ENCODE results near the gene PLEKHH1.
A peak's percentile ranks its signal among the peaks of the same experiment; 100 is the strongest.
"Not testable (repeated sequence)": the region's sequence is repeated elsewhere in the genome, so short reads cannot be mapped to it uniquely, and the experiment has no call there.

Gene PLEKHH1

DNA sequence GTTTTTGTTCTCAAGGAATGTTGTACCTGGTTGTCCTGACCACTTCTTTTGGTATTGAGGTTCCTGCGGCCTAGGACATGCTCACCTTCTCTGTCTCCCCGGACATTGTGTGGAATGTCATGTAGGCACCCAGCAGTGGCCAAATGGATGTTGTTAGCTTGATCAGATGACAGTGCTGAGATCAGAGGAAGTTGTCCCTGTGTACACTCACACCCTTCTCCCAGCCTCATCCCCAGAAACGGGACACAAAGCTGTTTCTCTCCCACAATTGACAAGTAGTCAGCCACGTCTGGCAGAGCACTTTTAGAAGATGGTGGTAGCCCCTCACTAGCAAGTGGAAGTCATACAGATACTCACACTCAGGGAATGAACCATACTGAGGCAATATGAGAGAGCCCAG lies 3.0 kb downstream of the PLEKHH1 start:
- DNase-seq: no peak

DNA sequence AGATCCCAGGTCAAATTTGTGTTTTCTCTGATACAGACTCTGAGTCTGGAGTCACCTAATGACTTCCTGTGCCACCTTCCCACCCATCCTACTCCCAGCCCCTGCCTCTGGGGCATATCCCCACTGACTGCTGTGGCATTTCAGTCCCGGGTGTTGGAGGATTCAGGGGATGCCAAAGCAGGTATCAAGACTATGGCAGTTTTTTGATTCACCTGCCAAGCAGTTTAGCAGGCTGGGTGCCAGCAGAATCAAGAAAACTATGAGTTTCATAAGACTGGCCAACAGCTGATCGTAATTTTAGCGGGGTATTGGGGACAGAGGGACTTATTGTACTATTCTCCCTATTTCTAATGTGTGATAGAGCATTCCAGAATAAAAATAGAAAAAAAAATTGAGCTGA lies 4.6 kb downstream of the PLEKHH1 start:
- DNase-seq: no peak

DNA sequence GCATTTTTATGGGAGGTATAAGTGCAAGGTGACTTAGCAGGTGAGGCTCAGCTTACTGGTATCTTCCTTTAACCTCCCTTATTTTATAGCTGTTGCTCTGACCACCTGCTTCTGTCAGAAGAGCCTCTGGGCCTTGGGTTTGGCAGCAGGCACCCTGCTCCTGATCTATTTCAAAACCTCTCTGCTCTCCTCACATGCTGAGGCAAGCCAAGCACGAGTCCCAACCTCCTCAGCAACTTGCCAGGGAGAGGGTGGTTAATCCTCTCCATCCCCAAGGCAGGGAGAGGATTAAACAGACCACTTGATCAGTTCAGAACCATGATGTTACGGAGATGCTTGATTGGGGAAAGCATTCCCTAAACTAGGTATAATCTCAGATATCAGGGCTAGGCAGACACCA lies 5.4 kb downstream of the PLEKHH1 start:
- no peak for DNase-seq

DNA sequence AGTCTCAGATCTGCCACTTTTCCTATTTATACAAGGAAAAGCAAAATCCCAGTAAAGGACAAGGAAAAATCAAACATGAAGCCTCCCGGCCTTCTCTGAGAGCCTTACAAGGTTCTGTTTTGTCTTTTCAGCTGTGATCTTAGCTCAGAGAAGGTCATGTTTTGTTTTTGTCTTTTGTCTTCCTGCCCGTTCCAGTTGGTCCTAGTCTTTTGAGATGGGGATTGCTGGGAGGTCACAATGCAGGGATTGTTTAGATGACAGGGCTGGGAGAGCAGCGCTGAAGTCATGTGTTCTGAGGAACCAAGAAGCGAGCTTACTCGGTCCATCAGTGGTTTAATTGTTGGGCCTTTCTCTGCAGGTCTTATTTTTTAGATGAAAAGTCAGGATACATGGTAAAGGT lies 6.0 kb downstream of the PLEKHH1 start:
- DNase-seq: no peak

DNA sequence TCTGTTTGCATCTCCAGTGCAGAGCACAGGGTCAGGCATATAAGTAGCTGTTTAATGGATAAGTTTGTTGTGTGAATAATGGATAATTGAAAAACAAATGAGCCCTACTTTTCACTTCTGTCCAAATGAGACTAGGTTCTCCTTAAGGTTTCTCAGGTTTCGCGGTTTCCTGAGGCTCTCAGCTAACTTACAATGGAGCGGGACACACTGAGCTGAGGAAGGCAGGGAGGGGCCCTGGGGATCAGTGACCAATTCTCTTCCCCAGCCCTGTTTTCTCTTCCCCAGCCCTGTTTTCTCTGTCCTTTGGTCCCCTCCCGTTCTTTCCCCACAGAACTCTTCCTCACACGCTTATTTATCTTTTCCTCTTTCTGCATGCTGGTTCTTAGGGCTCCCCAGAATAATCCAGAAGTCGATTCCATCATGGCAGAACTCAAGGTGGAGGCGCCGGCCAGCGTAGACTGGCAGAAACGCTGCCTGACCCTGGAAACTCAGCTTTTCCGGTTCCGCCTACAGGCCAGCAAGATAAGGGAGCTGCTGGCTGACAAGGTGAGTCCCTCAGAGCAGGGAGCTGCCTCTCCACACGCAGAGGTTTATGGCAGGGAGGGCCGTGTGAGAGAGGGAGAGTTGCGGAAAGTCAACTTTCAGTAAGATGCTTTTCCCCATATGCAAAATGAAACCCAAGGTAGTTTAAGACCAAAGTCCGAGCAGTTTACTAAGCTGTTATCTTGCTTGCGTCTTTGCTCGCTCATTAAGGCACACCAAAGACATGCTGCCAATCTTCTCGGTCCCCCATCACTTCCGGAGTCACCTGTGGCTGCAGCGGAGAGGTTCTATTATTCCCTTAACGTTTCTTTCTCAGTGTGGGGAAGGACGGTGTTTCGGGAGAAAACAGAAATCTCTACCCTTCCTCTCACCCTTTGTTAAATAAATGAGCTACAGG lies 8.6 kb downstream of the PLEKHH1 start:
- no peak for DNase-seq

DNA sequence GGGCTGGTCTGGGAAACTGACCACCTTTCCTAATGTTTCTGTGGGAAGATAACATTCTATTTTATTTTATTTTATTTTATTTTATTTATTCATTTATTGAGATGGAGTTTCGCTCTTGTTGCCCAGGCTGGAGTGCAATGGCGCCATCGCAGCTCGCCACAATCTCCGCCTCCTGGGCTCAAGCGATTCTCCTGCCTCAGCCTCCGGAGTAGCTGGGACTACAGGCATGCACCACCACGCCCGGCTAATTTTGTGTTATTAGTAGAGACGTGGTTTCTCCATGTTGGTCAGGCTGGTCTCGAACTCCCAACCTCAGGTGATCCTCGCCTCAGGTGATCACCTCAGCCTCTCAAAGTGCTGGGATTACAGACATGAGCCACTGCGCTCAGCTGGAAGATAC lies 9.5 kb downstream of the PLEKHH1 start:
- not testable (repeated sequence) for DNase-seq

DNA sequence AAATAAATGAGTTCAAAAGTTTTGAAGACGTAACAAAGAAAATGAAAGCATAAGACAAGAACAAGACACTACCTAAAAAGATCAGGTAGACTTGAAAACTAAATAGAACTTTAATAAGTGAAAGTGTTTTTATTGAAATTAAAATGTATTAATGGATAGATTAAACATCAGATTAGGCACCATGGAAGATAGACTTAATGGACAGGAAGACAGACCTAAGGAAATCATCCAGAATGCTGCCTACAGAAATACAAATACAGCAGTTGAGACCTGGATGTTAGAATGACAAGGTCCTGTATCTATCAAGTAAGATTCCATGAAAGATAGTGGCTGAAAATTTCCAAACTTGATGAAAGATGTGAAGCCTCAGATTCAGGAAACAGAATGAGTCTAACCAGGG lies 11.5 kb downstream of the PLEKHH1 start:
- no peak for DNase-seq

DNA sequence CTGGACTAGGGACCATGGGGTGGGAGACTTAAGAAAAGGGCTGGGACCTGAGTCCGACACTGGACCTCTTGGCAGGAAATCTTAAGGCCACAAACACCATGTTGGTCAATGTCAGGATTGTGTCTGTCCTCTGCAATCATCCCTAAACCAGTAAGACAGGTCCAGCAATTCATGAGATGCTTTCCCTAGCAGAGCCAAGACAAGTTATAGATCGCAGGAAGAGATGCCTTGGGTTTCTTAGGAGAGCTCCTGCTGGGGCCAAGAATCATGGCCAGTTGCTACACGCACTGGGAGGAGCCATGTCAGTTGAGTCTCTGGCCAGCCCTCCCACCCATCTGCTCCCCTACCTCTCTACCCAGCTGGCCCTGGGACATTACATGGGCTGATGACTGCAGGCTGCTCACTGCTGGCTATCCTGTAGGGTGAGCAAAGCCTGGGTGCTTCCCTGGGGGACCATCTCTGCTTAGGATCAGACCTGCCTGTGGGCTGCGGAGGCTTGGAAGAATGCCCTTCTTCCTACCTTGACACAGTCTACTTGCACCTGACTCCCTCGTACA lies 14.2 kb downstream of the PLEKHH1 start:
- peak; percentile 24 for DNase-seq

DNA sequence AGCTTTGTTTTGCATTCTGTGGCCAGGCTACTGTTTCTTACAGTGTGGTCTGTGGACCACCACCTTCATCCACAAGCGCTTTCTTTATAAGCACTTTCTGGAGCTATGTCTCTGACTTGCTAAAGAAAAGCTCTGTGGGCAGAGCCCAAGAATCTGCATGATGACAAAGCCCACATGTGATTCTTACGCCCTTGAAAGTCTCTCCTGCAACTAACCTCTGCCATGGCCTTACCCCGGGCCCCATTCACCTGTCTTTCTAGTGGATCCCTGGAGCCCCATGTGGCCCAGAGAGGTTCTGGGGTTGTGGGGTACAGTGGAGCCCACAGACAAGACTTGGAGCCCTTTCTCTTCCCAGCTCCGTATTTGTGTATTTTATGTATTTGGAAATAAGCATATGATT lies 16.6 kb downstream of the PLEKHH1 start:
- DNase-seq: no peak

DNA sequence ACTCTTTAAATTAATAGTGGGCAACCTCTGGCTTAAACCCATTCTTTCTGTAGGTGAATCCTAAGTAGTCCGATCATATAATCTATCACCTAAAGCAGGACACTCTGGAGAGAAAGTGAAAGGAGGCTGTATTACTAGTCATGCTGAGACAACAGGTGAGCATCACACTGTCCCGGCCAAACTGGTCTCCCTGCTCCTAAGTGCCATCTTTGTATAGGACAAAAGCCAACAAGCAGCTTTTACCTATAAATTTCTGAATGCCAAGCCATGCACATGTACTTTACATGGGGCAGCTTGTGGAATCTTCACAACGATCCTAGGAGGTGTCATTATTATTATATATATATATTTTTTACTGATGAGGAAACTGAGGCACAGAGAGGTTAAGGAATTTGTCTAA lies 18.0 kb downstream of the PLEKHH1 start:
- no peak for DNase-seq

DNA sequence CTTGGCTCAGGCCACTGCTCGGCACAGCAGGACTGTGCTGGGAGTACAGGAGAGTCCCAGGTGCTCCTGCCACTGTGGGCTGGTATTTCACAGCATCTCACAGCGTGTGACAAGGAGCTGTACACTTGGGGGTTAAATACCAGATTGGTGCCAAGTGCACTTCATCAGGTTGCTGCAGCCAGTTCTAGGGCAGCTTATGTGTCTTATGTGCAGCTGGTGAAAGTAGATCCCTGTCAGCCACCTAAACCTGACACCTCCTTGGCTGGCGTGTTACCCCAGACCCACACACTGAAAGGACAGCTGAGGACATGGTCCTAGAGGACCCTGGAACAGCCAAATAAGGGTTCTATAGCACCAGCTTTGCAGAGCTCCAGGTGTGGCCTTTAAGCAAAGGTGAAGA lies 18.9 kb downstream of the PLEKHH1 start:
- no peak for DNase-seq

DNA sequence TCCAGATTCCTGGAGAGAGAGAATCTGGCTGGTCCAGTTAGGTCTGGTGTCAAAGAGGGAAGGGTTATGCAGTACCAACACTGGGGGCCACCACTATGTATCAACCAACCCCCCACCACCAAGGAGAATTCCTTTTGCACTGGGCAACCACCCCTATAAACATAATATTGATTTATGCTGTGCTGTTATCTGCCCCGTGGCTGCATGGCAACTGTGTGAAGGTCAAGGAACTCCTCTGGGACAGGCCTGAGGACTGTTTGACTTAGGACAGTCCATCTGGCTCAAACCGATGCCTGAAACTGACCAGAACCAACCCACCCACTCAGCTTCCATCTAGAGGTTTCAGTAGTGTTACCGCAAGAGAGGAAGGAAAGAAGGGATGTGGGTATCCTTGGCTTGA lies 20.5 kb downstream of the PLEKHH1 start:
- DNase-seq: no peak

DNA sequence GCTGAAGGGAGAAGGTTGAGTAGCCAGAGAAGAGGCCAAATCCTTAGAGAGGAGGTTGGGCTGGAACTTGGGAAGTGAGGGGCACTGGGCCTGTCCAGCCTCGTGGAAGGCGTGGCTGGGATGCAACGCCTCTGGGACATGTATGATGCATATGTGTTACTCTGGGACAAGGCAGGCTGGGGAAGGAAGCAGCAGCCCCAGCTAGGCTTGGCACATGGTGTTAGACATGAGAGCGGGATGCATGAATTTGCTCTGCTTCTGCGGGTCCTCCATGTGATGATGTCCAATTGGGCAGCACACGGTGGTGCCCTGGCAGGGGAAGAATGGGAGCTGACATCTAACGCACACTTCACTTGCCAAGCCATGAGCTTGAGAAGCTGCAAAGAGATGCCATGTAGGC lies 21.3 kb downstream of the PLEKHH1 start:
- DNase-seq: no peak

DNA sequence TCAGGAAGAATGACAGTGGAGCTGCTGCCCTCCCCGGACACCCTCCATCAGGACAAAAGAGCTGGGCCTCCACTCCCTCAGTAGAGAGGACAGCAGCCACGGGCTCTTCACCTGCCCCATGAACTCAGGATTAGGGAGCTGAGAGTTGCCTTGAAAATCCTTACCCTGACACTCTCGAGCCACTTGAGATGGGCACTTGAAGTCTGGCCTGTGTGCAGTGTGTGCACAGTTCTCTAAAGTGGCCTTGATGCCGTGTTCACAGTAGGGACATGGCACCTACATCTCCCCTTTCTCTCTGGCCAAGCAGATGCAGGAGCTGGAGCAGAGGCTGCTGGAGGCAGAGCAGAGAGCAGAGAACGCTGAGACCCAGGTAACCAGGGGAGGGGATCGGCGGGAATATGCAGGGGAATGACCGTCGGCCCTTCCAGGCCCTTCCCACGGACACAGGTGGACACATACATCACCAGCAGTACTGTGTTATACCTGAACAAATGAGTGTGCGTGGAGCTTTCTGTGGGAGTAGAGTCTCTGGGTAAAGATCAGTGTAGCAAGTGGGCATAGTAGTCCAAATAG lies 22.5 kb downstream of the PLEKHH1 start:
- no peak for DNase-seq

DNA sequence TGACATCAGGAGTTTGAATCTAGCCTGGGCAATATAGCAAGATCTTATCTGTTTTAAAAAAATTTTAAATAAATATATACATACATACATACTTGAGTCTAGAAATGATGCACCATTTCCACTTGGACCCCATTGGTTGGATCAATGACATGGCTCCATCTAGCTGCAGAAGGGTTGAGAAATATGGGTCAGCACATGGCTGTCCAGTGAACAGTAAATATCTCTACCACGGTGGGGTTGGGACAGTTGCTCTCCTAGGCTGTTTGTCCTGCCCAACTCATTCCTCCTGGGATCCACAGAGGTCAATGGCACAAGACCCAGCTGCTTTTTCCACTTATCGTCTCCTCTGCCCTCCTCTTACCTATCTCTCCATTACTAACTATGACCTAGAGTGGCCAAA lies 23.6 kb downstream of the PLEKHH1 start:
- no peak for DNase-seq

DNA sequence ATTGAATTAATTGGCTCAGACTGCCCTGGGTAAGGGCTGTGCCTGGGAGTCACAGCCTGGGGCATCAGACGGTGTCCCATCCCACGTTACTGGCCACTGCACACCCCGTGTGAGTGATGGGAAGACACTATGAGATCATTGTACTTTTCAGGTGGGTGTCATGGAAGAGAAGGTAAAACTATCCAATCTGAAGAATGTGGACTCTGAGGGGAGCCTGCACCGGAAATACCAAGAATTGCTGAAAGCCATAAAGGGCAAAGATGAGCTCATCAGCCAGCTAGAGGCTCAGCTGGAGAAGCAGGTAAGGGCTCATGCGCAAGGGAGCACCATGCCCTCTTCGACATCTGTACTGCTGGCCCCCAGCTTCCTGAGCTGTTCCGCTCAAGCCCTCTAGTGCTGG lies 24.0 kb downstream of the PLEKHH1 start:
- peak; percentile 50 for DNase-seq

DNA sequence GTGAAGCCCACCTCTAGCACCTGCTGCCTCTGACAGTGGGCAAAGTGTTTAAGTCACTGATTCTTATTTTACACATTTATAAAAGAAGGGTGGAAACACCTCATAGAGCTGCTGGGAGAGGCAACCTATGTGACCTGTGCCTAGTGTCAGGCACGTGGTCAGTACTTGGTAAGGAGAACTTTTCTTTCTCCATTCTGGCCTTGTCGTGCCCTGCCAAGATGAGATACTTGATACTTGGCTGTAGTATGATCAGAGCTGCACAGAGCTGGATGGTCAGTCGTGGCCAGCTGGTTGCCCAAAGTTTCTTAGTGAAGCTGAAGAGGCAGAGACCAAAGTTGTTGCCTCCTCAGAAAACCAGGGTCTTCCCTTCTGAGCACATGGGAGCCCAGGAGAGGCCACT lies 24.6 kb downstream of the PLEKHH1 start:
- no peak for DNase-seq

DNA sequence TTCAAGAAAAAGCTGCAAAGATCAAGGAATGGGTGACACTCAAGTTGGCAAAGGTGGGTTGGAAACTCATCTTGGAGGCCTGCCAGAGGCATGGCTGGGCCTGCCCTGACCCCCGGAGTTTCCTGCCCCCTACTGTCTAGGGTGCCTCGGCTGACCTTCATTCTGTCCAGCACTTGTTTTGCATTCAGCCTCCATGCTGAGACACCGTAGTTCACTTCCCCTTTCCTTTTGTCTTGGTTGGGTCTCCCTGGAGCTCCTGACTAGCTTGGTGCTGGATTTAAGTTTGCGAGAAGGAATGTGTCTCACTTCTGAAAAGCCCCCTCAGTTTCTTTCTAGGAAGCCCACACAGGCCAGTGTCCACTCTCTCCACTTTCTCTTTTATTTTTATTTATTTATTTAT lies 26.5 kb downstream of the PLEKHH1 start:
- DNase-seq: no peak

DNA sequence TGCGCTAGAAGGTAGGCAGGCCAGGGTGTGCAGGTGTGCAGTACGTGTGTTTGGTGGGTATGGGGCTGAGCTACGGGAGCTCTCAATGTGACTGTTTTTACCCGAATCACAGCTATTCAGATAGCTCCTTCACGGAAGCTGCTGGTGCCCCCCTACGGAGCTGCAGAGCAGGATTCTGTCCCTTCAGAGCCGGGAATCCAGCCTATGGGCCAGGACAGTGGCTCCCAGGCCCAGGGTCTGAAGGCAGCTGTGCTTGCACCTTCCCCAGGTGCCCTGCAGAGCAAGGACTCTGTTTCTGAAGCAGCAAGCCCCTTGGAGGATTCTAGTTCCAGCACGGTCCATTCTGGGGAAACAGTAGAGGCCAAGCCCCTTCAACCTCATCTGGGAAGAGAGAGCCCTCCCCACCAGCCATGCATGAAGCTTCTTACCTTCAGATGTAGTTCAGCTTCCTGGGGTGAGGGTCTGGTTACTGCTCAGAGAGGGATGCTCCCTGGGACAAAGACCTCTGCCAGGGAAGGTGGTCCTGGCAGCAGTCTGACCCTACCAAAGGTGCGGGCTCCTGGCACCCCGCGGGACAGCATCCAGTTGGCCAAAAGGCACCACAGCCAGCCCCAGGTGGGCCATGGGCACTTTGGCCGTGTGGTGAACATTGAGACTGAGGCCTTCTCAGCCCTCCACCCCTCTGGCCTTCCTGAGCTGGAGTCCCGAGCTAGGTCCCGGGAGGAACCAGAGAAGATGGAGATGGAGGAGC lies 29.1 kb downstream of the PLEKHH1 start:
- DNase-seq: no peak

DNA sequence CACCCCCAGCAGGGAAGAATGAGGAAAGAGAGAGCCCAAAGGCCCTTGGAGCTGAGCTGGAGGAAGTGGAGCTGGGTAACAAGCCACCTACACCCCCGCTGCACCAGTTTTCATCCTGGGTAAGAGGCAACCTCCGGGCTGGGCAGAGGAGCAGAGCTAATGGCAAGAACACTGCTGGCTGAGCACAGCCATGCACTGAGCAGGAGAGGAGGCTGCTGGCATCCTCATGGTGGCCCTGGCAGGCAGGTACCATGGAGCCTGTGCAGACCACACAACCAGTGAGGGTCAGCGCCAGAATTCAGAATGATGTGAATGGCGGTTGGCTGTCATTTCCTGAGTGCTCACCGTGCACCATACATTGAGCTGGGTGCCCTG lies 29.7 kb downstream of the PLEKHH1 start:
- DNase-seq: no peak

DNA sequence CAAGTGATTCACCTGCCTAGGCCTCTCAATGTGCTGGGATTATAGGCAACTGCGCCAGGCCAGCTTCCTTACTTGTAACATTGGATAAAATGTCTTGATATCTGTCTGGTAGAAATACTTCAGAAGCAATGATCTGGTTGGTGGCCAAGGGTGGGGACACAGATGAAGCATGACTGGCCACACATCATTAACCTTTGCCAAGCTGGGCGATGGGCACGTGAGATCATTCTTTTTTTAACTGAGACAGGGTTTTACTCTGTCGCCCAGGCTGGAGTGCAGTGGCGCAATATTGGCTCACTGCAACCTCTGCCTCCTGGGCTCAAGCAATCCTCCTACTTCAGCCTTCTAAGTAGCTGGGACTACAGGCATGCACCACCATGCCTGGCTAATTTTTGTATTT lies 31.1 kb downstream of the PLEKHH1 start:
- DNase-seq: no peak

DNA sequence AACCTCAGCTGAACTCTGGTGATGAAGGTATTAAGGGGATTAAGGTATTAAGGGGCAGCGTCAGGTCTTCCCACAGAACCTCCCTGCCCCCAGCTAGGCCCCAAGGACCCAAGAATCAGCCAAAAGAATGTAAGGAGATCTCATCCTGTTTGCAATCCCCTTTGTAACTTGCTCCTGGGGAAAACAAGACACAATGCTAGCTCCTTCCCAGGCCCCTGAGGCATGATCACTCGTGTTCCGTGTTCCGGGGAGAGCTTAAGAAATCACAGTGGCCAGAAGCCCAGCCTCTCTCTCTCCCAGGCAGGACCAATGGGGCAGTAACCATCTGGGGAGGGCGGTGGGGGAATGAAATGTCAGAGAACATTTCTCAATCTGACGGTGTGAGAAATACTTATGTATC lies 33.8 kb downstream of the PLEKHH1 start:
- no peak for DNase-seq

DNA sequence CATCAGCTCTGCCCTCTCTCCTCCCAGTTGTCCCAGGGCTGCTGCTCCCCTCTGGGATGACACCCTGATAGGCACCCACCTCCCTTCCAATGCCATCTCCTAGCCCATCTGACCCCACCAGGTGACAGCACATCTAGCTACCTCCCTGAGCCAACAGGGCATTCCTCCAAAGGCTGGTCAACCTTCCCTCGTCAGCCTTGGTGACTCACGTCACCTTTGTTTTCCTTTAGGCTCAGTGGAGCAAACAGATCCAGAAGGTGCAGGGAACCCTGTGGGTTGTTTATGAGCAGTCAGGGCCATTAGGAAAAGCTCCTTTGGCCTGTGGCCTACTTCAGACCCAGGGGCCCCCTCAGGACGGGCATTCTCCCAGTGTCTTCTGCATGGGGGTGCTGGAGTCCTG lies 34.6 kb downstream of the PLEKHH1 start:
- no peak for DNase-seq

All from NCI-H69 (cell line).